ENCODE data around the gene CRPPA.
"Not testable (repeated sequence)": the region's sequence is repeated elsewhere in the genome, so short reads cannot be mapped to it uniquely, and the experiment has no call there.

Gene CRPPA

GRCh38 chr7:16421333-16422102 is at the start of gene CRPPA:
Gene CRPPA, minus strand, starts transcription at chr7:16421538. Its CDS starts 216 bp downstream, at chr7:16421322.
- H3K9me3 Mint-ChIP-seq (ENCODE audit: low read depth), result no peaks in the 10 kb centered on the region
- no peaks in the 10 kb centered on the region for H3K27me3 Mint-ChIP-seq
- H3K27ac Mint-ChIP-seq, result peak within 1 kb of the TSS; percentile 97
- H3K4me3 Mint-ChIP-seq, result peak within 1 kb of the TSS; percentile 87
- H3K4me1 Mint-ChIP-seq (ENCODE audit: low read depth), result peaks cover 21% of the 10 kb centered on the region
- no peaks in the 10 kb centered on the region for H3K36me3 Mint-ChIP-seq

GRCh38 chr7:16465469-16466361 is 44.4 kb upstream of the CRPPA start, which contains the start of gene SOSTDC1:
Gene SOSTDC1, minus strand, starts transcription at chr7:16465738. Its CDS starts 70 bp downstream, at chr7:16465668.
- H3K36me3 Mint-ChIP-seq, result no peaks in the 10 kb centered on the region
- H3K27ac Mint-ChIP-seq, result no peak within 1 kb of the TSS
- H3K4me3 Mint-ChIP-seq, result no peak within 1 kb of the TSS
- H3K4me1 Mint-ChIP-seq (ENCODE audit: low read depth), result no peaks in the 10 kb centered on the region
- peaks cover 1% of the 10 kb centered on the region for H3K27me3 Mint-ChIP-seq
- H3K9me3 Mint-ChIP-seq (ENCODE audit: low read depth), result no peaks in the 10 kb centered on the region

- no peak overlapping the region for H3K4me3 Mint-ChIP-seq
- no peaks in the 10 kb centered on the region for H3K9me3 Mint-ChIP-seq (ENCODE audit: low read depth)
These were observed 42.8 kb upstream of the CRPPA start for GRCh38 chr7:16463949-16464715.

DNA sequence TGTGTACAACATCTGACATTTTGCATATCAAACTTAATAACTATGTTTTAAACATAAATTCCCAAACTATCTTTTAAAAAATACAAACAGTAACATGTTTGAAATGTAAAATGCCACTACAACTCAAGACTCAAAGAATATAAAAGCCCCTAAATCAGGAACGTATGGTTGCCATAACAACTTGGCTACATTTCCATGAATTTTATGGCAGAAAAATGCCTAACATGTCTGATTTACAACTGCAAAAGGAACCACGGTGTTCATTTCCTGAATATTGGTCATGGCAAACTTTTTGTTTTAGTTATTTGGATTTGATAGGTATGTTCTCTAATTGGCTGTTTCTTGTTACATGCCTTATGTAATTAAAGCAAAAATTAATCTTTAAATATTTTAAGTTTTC is 42.2 kb upstream of the CRPPA start:
- H3K27me3 Mint-ChIP-seq, result peaks cover 1% of the 10 kb centered on the region
- H3K27ac Mint-ChIP-seq, result no peak overlapping the region
- H3K4me3 Mint-ChIP-seq, result no peak overlapping the region
- no peaks in the 10 kb centered on the region for H3K36me3 Mint-ChIP-seq
- no peaks in the 10 kb centered on the region for H3K4me1 Mint-ChIP-seq (ENCODE audit: low read depth)
- H3K9me3 Mint-ChIP-seq (ENCODE audit: low read depth), result no peaks in the 10 kb centered on the region

More at GRCh38 chr7:16463949-16464715, 42.8 kb upstream of the CRPPA start:
- Mint-ChIP-seq H3K4me1 (ENCODE audit: low read depth) (no peaks in the 10 kb centered on the region), H3K27me3 (peaks cover 1% of the 10 kb centered on the region), H3K27ac (no peak overlapping the region), H3K36me3 (no peaks in the 10 kb centered on the region)

DNA sequence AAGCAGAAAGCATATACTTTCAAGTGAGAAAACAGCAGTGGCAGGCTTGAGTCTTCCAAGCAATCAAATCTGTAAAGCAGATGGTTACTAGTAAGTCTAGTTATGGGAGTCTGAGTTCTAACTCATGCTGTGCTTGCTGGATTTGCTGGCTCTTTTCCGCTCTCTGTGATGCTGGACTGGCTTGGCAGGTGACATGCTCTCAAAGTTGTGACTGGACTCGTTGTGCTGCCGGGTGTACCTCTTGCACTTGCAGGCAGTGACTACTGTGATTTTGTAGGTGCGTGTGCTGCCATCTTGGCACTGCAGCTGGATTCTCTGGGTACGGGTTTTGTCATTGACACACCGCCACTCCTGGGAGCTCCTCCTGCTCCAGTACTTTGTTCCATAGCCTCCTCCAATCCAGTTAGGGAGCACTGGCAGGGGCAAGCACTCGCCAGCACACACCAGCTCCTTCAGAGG is 41.1 kb upstream of the CRPPA start:
- no peak overlapping the region for H3K4me3 Mint-ChIP-seq
- peaks cover 1% of the 10 kb centered on the region for H3K27me3 Mint-ChIP-seq
- H3K36me3 Mint-ChIP-seq, result no peaks in the 10 kb centered on the region
- H3K9me3 Mint-ChIP-seq (ENCODE audit: low read depth), result no peaks in the 10 kb centered on the region
- H3K4me1 Mint-ChIP-seq (ENCODE audit: low read depth), result no peaks in the 10 kb centered on the region
- H3K27ac Mint-ChIP-seq, result no peak overlapping the region

- H3K27me3 Mint-ChIP-seq, result peaks cover 1% of the 10 kb centered on the region
- no peak overlapping the region for H3K4me3 Mint-ChIP-seq
- no peaks in the 10 kb centered on the region for H3K36me3 Mint-ChIP-seq
- no peak overlapping the region for H3K27ac Mint-ChIP-seq
- peaks cover 3% of the 10 kb centered on the region for H3K4me1 Mint-ChIP-seq (ENCODE audit: low read depth)
- no peaks in the 10 kb centered on the region for H3K9me3 Mint-ChIP-seq (ENCODE audit: low read depth)
These were observed 39.6 kb upstream of the CRPPA start for GRCh38 chr7:16460789-16461493.

- not testable (repeated sequence) for H3K4me3 Mint-ChIP-seq; H3K27ac Mint-ChIP-seq; H3K27me3 Mint-ChIP-seq; H3K36me3 Mint-ChIP-seq; H3K9me3 Mint-ChIP-seq (ENCODE audit: low read depth); H3K4me1 Mint-ChIP-seq (ENCODE audit: low read depth)
These were observed 35.0 kb upstream of the CRPPA start for GRCh38 chr7:16456303-16456702.

- H3K9me3 Mint-ChIP-seq (ENCODE audit: low read depth), result no peaks in the 10 kb centered on the region
- no peak overlapping the region for H3K27ac Mint-ChIP-seq
- H3K36me3 Mint-ChIP-seq, result no peaks in the 10 kb centered on the region
- no peaks in the 10 kb centered on the region for H3K27me3 Mint-ChIP-seq
- peaks cover 9% of the 10 kb centered on the region for H3K4me1 Mint-ChIP-seq (ENCODE audit: low read depth)
- no peak overlapping the region for H3K4me3 Mint-ChIP-seq
These were observed 34.3 kb upstream of the CRPPA start for GRCh38 chr7:16455591-16455990.

GRCh38 chr7:16450366-16450765 is 29.0 kb upstream of the CRPPA start:
- Mint-ChIP-seq H3K9me3 (ENCODE audit: low read depth) (no peaks in the 10 kb centered on the region), H3K4me1 (ENCODE audit: low read depth) (peaks cover 2% of the 10 kb centered on the region), H3K4me3 (no peak overlapping the region), H3K27ac (no peak overlapping the region), H3K36me3 (no peaks in the 10 kb centered on the region), H3K27me3 (peaks cover 2% of the 10 kb centered on the region)

DNA sequence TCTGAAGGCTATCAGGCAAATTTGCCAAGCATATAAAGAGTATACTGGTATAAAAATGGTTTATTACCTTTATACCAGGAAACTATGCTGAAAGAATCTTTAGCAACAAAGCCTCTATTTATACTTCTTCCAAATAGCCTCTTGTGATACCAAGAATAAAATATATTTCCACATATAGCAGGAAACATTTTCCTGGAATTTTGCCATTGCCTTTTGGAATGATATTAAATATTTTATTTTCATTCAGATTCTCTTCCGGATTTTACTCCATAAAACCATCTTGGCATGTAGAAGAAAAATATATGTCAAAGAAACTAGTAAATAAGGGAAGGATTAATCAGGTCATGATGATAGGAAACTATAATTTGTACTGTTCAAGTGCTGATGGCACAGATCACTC is 26.5 kb upstream of the CRPPA start:
- no peak overlapping the region for H3K4me3 Mint-ChIP-seq
- peaks cover 2% of the 10 kb centered on the region for H3K27me3 Mint-ChIP-seq
- no peak overlapping the region for H3K27ac Mint-ChIP-seq
- H3K9me3 Mint-ChIP-seq (ENCODE audit: low read depth), result no peaks in the 10 kb centered on the region
- H3K4me1 Mint-ChIP-seq (ENCODE audit: low read depth), result no peaks in the 10 kb centered on the region
- H3K36me3 Mint-ChIP-seq, result no peaks in the 10 kb centered on the region

DNA sequence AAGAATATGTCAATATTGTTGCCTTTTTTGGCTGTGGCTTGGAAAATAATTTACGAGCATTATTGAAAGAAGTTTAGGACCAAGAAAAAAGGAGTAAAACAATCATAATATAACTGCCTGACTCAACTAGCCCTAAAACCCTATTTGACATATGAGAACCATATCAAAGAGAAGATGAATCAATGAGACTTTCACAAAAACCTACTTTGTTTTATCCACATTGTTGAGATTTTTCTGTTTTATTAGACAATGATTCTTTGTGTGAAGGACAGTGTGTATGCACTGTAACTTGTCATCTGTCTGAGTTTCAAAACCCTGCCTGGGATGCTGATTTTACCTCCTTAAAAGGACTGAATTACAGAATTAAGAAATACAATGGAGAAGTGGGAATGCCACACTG is 25.2 kb upstream of the CRPPA start:
- Mint-ChIP-seq H3K27ac (no peak overlapping the region), H3K9me3 (ENCODE audit: low read depth) (no peaks in the 10 kb centered on the region), H3K27me3 (peaks cover 2% of the 10 kb centered on the region), H3K4me3 (no peak overlapping the region), H3K36me3 (no peaks in the 10 kb centered on the region), H3K4me1 (ENCODE audit: low read depth) (no peaks in the 10 kb centered on the region)

- H3K4me1 Mint-ChIP-seq (ENCODE audit: low read depth); H3K9me3 Mint-ChIP-seq (ENCODE audit: low read depth); H3K27me3 Mint-ChIP-seq; H3K4me3 Mint-ChIP-seq; H3K36me3 Mint-ChIP-seq; H3K27ac Mint-ChIP-seq: not testable (repeated sequence)
These were observed 22.5 kb upstream of the CRPPA start for GRCh38 chr7:16443871-16444270.

- no peak overlapping the region for H3K27ac Mint-ChIP-seq
- H3K4me3 Mint-ChIP-seq, result no peak overlapping the region
- H3K27me3 Mint-ChIP-seq, result peaks cover 1% of the 10 kb centered on the region
- H3K9me3 Mint-ChIP-seq (ENCODE audit: low read depth), result no peaks in the 10 kb centered on the region
- peaks cover 2% of the 10 kb centered on the region for H3K36me3 Mint-ChIP-seq
- H3K4me1 Mint-ChIP-seq (ENCODE audit: low read depth), result no peaks in the 10 kb centered on the region
These were observed 17.6 kb upstream of the CRPPA start for GRCh38 chr7:16438988-16439387.

GRCh38 chr7:16436306-16436705 is 15.0 kb upstream of the CRPPA start:
- Mint-ChIP-seq H3K27ac (no peak overlapping the region), H3K4me1 (ENCODE audit: low read depth) (no peaks in the 10 kb centered on the region), H3K9me3 (ENCODE audit: low read depth) (no peaks in the 10 kb centered on the region), H3K4me3 (no peak overlapping the region), H3K36me3 (peaks cover 2% of the 10 kb centered on the region), H3K27me3 (peaks cover 1% of the 10 kb centered on the region)
